ENCODE measurements around the gene GAL3ST2.
"Not testable (repeated sequence)": the region's sequence is repeated elsewhere in the genome, so short reads cannot be mapped to it uniquely, and the experiment has no call there.

The GAL3ST2 gene

DNA sequence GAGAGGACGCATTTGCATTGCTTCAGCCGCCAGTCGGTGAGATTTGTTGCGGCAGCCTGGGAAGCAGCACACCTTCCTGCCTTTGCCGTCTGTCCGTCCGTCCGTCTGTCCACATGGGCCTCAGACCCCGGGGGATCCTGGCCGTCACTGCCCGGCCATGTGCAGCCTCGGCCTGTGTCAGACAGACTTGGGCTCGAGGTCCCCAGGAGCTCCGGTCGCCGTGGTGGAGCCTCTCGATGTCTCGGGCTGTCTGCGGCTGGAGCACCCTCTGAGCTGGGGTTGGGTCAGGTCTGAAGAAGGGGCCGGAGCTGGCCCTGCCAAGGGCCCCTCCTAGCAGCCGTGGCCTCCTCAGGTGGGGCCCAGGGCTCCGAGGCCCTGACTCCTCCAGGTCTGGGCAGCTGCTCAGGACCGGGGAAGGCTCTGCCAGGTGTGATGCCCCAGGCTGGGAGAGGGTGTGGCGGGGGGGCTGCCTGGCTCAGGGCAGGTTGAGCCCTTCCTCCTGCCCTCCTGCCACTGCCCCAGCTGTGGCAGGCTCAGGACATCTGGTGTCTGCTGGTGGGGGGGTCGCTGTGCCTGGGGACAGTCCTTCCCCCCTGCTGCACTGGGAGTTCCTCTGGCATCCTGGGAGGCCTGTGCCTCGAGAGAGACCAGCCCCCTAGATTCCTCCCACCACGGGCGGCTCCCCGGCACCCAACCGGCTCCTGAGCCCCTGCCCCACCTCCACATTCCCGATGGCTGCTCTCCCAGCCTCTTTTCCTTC lies 44.2 kb downstream of the GAL3ST2 start:
- no peak for DNase-seq (ENCODE audit: low read depth)

DNA sequence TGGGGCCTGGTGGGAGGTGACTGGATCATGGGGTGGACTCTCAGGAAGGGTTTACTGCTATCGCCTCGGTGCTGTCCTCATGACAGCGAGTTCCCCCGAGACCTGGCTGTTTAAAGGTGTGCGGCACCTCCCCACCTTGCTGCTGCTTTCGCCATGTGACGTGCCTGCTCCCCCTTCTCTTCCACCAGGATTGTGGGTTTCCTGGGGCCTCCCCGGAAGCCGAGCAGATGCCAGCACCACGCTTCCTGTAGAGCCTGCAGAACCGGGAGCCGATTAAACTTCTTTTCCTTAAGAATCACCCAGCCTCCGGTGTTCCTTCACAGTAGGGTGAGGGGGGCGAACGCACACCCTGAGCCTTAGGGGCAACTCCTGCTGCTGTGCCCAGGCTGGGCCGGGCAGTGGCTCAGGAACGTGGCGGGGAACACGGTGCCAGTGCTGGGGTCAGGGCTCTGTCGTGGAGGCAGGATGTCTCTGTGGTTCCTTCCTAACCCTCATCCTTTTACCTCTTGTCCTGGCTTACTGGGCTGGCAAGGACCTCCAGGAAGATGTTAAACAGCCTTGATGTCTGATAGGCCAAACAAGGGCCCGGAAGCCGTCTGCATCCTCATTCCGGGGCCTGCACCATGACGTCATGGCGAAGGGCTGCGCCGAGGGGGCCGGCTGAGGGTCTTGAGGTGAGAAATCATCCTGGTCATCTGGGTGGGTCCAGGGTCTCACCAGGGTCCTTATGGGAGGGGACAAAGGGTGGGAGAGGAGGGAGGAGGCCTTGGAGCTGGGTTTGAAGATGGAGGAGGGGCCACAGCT lies 45.0 kb downstream of the GAL3ST2 start:
- DNase-seq (ENCODE audit: low read depth): no peak

DNA sequence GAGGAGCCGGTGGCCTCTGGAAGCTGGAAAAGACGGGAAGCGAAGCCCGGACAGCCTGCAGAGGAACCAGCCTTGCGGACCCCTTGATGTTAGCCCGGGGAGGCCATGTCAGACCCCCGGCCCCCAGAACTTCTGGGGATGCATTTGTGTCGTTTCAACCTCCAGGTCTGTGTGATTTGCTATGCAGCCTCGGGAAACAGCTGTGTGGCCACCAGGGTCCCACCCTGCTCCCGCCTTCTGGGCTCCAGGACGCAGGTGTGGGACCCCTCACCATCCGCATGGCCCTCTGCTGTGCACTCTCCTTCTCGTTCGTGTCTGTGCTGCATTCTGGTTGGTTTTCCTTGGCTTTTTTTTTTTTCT lies 45.6 kb downstream of the GAL3ST2 start:
- no peak for DNase-seq (ENCODE audit: low read depth)

DNA sequence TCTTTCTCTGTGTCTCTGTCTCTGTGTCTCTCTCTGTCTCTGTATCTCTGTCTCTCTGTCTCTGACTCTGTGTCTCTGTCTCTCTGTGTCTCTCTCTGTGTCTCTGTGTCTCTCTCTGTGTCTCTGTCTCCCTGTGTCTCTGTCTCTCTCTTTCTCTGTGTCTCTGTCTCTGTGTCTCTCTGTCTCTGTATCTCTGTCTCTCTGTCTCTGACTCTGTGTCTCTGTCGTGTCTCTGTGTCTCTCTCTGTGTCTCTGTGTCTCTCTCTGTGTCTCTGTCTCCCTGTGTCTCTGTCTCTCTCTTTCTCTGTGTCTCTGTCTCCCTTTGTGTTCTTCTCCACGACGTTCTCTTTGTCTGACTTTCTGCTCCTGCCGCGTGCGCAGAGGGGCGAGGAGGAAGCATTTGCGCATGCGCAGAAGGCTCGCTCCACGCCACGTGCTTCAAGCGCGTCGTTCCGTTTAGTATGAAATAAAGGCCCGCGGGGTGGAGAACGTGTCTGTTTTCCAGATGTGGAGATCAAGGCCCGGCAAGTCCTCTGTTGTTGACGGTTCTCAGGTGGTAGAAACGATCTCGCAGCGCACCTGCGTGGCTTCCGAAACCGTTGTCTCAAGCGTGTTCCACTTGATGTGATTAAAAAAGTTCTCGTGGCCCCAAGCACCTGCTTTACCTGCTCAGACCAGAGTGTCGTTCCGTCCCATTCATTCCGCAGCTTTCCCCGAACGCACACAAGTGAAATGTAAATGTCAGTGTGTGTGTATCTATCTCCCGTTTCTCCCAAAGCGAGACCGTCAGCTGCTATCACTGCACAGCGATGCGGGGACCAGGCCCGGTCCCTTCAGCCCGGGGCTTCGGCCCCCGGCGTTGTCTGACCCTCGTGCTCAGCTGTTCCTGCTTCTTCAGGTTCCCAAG lies 47.2 kb downstream of the GAL3ST2 start:
- not testable (repeated sequence) for DNase-seq (ENCODE audit: low read depth)

DNA sequence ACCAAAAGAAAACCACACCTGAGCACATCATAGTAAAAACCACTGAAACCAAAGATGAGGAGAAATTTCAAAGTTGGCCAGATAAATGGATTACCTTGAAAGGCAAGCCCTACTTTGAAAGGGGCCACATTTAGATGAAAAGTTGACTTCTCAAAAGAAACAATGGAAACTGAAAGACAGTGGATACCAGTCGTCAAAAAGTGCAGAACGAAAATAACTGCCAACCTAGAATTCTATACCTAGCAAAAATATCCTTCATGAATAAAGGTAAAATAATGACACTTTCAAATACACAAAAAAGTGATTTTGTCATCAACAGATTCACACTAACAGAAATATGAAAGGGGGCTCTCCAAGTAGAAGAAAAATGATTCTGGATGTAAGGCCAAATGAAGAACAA lies 50.8 kb downstream of the GAL3ST2 start:
- DNase-seq (ENCODE audit: low read depth): no peak

- DNase-seq (ENCODE audit: low read depth): no peak
Measured at GRCh38 chr2:241833101-241833663, 56.6 kb downstream of the GAL3ST2 start.

- not testable (repeated sequence) for DNase-seq (ENCODE audit: low read depth)
Measured at GRCh38 chr2:241833756-241834526, 57.3 kb downstream of the GAL3ST2 start.

DNA sequence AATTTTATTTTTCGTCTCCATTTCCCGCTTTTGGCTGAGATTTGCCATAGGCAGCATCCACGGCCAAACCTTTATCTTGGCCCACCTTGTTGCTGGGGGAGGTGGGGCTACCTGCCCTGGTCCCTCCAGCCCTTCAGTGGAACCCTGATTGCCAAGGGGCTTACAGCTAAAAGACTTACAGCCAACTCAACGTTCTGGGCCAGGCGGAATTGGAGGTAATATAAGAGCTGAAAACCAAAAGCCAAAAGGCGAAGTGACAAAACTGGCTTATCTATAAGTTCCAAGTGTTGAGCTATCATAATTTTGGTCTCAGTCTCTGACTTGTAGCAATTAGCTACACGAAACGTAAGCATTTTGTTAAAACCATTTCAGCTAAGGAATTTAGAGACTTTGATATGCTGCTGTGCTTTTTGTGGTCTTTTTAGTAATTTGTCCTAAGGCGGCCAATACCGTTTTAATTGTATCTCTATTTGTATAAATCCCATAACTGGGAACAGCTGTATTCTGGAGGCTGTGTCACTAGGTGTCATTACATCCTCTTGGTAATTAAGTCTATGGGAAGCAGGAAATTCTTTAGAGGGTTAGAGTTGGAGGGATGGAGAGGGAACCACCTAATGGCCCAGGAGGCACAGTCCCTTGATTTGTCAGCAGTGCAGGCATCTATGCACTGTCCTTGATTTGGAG lies 58.0 kb downstream of the GAL3ST2 start:
- DNase-seq (ENCODE audit: low read depth): no peak

- DNase-seq (ENCODE audit: low read depth): no peak
Measured at GRCh38 chr2:241835611-241836010, 59.0 kb downstream of the GAL3ST2 start.

DNA sequence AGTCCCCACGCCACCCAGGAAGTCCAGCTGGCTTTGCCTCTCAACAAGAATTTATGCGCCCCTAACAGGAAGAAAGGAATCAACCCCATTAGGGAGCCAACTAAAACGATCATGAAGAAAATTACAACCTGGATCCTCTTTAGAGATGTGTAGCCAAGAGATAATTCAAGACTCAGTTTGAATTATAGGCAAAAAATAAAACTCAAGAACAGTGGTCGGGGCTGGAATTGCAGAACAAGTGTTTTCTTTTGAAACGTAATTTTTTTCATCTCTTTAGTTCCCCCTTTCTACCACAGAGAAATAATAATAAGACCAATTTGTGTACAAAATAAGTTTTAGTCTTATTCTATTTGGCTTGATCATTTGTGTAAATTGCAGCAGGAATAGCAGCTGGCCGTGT lies 59.7 kb downstream of the GAL3ST2 start:
- no peak for DNase-seq (ENCODE audit: low read depth)

- no peak for DNase-seq (ENCODE audit: low read depth)
Measured at GRCh38 chr2:241837197-241837965, 60.8 kb downstream of the GAL3ST2 start.

DNA sequence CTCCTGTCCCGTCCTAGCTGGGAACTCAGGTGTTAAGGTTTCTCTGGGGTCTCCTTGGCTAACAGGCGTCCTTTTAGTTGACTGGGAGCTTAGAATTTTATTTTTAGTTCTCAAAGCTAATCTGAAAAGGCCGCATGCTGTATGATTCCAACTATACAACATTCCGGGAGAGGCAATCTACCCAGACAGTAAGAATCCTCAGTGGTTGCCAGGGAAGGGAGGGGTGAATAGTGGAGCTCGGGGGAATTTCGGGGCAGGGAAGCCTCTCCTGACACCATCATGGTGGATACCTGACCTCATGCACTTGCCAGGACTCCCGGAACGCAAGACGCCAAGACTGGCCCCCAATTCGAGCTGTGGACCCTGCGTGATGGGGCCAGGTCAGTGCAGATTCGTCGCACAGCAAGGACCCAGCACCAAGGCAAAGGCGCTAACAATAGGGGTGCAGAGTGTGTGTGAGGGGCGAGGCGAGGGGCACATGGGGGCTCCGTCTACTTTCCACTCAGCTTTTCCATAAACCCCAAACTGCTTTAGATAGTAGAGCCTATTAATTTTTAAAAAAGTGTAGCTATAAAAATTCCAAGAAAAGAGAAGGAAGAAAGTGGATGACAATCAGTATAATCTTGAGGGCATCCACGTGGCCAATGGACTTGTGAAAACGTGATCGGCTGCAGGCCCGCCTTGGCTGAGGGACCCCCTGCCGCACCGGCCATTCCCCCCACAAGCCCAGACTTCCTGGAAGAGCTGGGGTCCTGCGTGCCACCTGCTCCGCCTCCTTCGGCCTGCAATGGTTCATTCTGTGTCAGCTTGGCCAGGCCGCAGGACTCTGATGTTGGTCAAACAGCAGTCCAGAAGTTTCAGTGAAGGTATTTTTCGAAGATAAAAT lies 64.8 kb downstream of the GAL3ST2 start:
- DNase-seq (ENCODE audit: low read depth): no peak

DNA sequence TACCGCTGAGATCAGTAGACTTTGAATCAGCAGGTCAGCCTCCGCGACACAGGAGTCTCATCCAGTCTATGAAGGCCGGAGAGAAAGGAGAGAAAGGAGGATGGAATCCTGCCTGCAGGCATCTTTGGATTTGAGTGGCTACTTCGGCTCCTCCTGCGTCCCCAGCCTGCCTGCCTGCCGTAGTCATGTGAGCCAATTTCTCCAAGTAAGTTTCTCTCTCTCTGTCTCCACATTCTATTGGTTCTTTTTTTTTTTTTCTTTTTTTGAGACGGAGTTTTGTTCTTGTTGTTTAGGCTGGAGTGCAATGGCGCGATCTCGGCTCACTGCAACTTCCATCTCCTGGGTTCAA lies 65.4 kb downstream of the GAL3ST2 start:
- no peak for DNase-seq (ENCODE audit: low read depth)

DNA sequence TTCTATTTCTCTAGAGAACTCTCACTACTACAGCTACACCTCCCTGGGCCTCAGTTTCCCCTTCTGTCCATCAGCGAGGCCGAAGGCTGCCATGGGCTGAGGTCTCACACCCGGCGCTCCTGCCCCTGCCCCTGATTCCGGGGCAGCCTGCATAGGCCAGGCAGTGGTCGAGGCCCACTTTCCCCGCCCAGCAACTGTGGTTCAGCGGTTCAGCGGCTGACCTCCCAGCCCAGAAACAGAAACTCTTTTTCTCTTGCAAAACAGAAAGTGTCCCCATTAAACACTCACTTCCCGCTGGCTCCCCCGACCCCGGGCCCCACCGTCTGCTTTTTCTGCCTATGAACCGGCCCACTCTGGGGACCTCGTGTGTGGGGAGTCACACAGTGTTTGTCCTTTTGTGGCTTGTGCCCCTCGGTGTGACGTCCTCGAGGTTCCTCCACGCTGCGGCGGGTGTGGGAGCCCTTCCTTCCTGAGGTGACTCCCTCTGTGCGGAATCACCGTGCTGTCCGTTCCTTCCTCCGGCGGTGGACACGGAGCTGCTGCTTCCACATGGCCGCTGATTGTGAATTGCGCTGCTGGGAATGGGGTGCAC lies 66.1 kb downstream of the GAL3ST2 start:
- DNase-seq (ENCODE audit: low read depth): no peak

DNA sequence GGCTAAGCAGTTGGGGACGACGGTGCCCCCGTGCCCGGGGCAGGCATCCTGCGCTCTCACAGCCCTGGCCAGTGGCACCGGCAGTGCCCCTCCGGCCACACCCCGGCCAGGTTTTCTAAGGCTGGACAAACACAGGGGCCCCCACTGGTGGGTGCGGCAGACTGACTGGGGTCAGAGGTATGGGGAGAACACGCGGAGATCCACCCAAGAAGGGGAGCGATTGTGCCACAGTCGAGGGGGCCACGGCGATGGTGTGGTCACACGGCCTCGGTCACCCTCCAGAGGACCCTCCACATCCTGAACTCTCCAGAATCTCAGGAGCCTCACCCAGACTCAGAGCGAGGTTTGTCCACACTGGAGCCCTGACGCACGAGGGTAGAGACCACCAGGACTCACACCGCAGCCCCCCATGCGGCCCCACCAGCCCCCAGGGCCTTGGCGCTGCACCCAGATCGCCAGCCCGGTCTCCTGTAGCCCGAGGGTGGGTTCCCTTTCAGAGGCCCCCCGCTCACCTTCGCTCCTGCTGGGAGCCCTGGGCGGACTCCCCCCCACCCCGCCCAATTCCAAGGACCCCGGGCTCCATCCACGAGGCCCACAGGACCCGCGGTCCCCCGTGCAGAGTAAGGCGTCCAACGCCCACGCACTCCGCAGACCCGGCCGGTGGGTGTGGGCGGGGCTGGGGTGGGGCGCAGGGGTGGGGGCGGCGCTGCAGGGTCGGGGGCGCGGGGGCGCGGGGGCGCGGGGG lies 66.9 kb downstream of the GAL3ST2 start:
- DNase-seq (ENCODE audit: low read depth): no peak

DNA sequence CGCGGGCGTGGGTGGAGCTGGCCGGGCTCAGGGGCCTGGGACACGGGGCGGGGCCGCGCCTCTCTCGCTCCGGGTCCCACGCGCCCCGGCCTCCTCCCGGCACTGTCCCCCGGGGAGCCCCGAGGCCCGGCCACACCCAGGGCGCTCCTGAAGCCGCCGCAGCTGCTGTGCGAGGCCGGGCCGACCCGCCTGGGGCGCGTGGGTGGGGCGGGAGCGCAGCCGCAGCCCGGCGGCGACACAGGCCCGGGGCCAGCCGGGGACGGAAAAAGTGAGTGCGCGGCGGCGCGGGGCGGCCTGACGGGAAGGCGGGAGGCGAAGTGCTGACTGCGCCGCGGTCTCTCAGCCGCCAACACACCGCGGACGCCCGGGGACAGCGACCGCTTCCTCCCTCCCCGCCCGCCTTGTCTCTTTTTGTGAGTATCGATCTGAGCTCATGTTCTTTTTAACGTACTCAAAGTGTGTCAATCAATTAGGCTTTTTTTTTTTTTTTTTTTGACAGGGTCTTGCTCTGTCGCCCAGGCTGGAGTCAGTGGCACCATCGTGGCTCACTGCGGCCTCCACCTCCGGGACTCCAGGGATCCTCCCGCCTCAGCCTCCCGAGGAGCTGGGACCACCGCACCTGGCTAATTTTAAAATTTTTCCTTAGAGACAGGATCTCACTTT lies 67.6 kb downstream of the GAL3ST2 start:
- DNase-seq (ENCODE audit: low read depth): peak; percentile 51

- no peak for DNase-seq (ENCODE audit: low read depth)
Measured at GRCh38 chr2:241844831-241845578, 68.4 kb downstream of the GAL3ST2 start.

All from stimulated activated CD8-positive, alpha-beta memory T cell treated with anti-CD3 and anti-CD28 coated beads, Interleukin-15, amount 100 ng/mL, for 1 hour (primary cell).